Kidney epithelial cell (primary cell): ENCODE data around the gene AAR2. TPM values are rescaled to one million over a fixed set of nuclear protein-coding genes. Genes with fewer than 3 reads are reported as not detected.

ENCODE experiments used
- DNase-seq: peaks from one replicate; pipeline ENCODE4 v3.0.0-alpha.2; 2010; ENCODE audit warnings: low read depth
- H3K27me3 ChIP-seq: 2 replicates; pipeline ENCODE4 v1.6.0; 2011; ENCODE audit warnings: low read length; ENCODE audit not compliant: control insufficient read depth, insufficient read depth
- H3K36me3 ChIP-seq: 2 replicates; pipeline ENCODE4 v1.5.1; 2011; ENCODE audit warnings: low read length; ENCODE audit not compliant: control insufficient read depth, insufficient read depth
- H3K4me3 ChIP-seq: 2 replicates; pipeline ENCODE4 v1.5.1; 2011; ENCODE audit warnings: low read depth, mild to moderate bottlenecking, control low read depth, low read length
- total RNA-seq: library from RNA; depleted of rRNA; stranded (reverse); fragments of >200 nt; gene quantifications from 2 replicates; pipeline ENCODE4 v1.2.3, GENCODE V29; 2015
- TF ChIP-seq, protein P1 (sequence below): IDR thresholded peaks from 2 replicates; pipeline ENCODE4 v1.5.1; 2011; ENCODE audit warnings: mild to moderate bottlenecking, moderate library complexity, low read length, control low read depth, inconsistent platforms; ENCODE audit not compliant: insufficient read depth, poor library complexity, severe bottlenecking

The AAR2 gene
- total RNA-seq, 1 donor from 2014 or later = 30.1 TPM

DNA sequence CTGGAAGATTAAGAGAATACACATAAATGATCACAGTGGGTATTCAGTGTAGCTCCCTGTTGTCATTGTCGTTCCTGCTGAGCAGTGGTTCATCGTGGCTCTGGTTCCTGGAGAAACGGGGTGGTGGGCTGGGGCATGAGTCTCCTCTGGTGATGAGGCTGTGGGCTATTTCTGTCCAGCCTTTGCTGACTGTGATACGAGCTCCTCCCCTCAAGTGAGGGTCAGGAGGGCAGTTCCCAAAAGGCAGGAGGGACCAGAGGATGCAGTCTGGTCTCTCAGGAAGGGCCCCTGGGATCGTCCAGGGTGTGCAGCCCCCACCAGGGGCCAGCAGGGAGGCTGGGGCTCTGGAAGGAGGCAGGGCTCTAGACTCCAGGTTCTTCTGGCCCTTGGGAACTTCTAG lies 38.7 kb downstream of the AAR2 start:
- TF ChIP-seq, protein P1, sequence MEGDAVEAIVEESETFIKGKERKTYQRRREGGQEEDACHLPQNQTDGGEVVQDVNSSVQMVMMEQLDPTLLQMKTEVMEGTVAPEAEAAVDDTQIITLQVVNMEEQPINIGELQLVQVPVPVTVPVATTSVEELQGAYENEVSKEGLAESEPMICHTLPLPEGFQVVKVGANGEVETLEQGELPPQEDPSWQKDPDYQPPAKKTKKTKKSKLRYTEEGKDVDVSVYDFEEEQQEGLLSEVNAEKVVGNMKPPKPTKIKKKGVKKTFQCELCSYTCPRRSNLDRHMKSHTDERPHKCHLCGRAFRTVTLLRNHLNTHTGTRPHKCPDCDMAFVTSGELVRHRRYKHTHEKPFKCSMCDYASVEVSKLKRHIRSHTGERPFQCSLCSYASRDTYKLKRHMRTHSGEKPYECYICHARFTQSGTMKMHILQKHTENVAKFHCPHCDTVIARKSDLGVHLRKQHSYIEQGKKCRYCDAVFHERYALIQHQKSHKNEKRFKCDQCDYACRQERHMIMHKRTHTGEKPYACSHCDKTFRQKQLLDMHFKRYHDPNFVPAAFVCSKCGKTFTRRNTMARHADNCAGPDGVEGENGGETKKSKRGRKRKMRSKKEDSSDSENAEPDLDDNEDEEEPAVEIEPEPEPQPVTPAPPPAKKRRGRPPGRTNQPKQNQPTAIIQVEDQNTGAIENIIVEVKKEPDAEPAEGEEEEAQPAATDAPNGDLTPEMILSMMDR = no peak
- peaks cover 21% of the 10 kb centered on the region for H3K27me3 ChIP-seq
- H3K4me3 ChIP-seq = no peak overlapping the region
- no peaks in the 10 kb centered on the region for H3K36me3 ChIP-seq
- no peak for DNase-seq

DNA sequence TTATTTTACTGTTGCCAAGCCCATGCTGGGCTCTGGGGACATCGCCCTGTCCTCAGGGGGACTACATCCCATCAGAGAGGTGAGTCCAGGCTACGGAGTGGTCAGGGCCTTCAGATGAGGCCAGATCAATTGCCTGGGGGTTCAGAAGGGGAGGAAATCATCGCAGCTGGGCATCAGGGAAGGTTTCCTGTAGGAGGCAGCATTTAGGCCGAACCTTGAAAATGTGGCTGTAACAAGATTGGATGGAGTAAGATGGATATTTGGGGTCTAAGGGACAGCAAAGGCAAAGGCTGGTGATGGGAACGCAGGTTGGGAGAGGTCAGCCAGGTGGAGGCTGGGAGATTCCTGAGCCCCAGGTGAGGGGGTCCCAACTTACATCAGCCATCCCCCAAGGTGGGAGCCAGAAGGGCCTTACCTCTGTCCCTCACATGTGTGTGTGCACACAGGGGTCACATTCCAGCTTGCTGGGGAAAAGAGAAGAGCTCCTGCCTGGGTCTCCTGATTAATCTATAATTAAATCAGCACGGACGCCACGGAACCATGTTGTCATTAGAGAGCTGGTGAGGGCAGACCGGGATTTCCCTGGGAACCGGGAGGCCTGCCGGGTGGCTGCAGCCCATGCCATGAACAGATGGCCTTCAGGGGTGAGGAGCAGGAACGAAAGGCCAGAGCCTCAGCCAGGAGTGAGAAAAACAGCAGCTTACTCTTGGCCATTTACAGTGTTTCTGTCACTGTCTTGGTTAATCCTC lies 39.3 kb downstream of the AAR2 start:
- H3K4me3 ChIP-seq = no peak overlapping the region
- TF ChIP-seq, protein P1 = no peak
- no peaks in the 10 kb centered on the region for H3K36me3 ChIP-seq
- peaks cover 21% of the 10 kb centered on the region for H3K27me3 ChIP-seq
- DNase-seq = no peak

DNA sequence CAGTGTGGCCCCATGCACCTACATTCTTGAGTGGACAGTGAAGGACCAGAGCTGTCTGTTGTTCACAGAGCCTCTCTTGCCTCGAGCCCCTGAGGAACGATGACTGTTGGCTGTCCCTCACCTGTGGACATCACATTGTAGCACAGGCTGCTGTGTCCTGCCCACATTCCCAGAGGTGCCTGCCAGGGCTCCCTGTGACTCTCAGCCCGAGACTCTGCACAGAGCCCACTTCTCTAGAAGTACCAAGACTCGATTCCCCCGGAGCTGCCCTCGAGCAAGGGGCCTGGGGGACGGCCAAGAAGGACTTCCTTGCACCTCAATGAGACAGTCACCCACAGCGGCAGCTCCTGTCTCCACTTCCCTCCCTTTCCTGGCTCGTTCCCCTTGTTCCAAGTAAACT lies 41.3 kb downstream of the AAR2 start:
- TF ChIP-seq, protein P1 = no peak
- Histone ChIP-seq H3K27me3 (peaks cover 23% of the 10 kb centered on the region), H3K36me3 (no peaks in the 10 kb centered on the region), H3K4me3 (no peak overlapping the region)
- no peak for DNase-seq

DNA sequence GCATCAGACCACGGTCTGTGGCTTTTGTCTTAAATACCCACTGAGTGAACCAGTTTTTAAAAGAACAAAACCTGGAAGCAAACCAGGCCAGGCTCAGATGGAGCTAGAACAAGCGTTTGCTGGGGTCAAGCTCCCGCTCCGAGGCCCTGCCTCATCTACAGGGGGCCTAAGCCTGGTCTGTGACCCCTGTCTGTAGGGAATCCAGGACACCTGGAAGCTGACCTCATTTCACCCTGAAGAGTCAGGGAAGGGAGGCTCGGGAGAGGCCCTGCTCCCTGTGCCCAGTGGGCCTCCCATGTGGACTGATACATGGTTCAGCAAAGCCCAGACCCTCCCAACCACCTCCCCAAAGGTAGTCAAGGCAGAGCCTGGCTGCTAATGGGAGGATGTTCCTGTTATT lies 43.1 kb downstream of the AAR2 start:
- DNase-seq = no peak
- TF ChIP-seq, protein P1 = no peak
- Histone ChIP-seq H3K4me3 (no peak overlapping the region), H3K36me3 (no peaks in the 10 kb centered on the region), H3K27me3 (peaks cover 15% of the 10 kb centered on the region)

DNA sequence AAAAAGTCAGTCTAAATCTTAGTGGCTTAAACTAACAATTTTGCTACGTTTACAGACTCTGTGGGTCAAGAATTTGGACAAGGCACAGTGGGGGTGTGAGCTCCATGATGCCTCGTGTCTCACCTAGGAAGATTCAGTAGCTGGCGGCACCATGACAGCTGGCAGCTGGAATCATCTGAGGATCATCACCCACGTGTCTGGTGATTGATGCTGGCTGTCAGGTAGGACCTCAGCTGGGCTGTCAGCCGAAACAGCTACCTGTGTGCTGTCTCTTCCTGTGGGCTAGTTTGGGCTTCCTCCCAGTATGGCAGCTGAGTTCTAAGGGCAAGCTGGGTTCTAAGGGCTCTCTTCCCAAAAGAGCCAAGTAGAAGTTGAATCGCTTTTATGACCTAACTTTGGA lies 43.5 kb downstream of the AAR2 start:
- H3K27me3 ChIP-seq = peaks cover 15% of the 10 kb centered on the region
- no peaks in the 10 kb centered on the region for H3K36me3 ChIP-seq

More for the DNA sequence above, 43.5 kb downstream of the AAR2 start:
- H3K4me3 ChIP-seq = no peak overlapping the region
- no peak for DNase-seq
- TF ChIP-seq, protein P1 = no peak
